Panc1 (cell line): ENCODE data around the gene NVL.
"Not testable (repeated sequence)": the region's sequence is repeated elsewhere in the genome, so short reads cannot be mapped to it uniquely, and the experiment has no call there.

Experiments
- POLR2AphosphoS5 ChIP-seq: IDR thresholded peaks from 2 replicates; pipeline ENCODE4 v1.6.1; 2012; ENCODE audit warnings: mild to moderate bottlenecking, low read depth, low read length, moderate library complexity
- TF ChIP-seq, protein P1 (sequence below): fragments of 450-650 bp; IDR thresholded peaks from 2 replicates; pipeline ENCODE4 v1.5.1; 2017; ENCODE audit warnings: mild to moderate bottlenecking

DNA sequence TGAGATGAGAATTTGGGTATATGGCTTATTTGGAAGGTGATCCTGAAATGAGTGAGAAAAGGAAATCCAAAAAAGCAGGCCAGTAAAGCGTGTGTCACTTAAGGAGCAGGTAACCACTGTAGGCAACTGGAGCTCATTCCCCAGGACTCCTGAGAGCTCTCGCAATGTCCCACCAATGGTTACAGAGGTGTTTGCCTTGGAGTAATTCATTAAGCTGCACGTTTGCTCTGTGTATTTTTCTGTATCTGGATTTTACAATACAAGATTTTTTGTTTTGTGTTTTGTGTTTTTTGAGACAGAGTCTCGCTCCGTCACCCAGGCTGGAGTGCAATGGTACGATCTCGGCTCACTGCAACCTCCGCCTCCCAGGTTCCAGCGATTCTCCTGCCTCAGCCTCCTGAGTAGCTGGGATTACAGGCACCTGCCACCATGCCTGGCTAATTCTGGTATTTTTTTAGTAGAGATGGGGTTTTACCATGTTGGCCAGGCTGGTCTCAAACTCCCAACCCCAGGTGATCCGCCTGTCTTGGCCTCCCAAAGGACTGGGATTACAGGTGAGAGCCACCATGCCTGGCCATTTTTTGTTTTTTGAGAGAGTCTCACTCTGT, 123.9 kb downstream of the NVL start:
- TF ChIP-seq, protein P1, sequence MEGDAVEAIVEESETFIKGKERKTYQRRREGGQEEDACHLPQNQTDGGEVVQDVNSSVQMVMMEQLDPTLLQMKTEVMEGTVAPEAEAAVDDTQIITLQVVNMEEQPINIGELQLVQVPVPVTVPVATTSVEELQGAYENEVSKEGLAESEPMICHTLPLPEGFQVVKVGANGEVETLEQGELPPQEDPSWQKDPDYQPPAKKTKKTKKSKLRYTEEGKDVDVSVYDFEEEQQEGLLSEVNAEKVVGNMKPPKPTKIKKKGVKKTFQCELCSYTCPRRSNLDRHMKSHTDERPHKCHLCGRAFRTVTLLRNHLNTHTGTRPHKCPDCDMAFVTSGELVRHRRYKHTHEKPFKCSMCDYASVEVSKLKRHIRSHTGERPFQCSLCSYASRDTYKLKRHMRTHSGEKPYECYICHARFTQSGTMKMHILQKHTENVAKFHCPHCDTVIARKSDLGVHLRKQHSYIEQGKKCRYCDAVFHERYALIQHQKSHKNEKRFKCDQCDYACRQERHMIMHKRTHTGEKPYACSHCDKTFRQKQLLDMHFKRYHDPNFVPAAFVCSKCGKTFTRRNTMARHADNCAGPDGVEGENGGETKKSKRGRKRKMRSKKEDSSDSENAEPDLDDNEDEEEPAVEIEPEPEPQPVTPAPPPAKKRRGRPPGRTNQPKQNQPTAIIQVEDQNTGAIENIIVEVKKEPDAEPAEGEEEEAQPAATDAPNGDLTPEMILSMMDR = not testable (repeated sequence)
- TF ChIP-seq POLR2AphosphoS5 = not testable (repeated sequence)
